H9 (cell line): ENCODE results near the gene SPIN1. TPM values are rescaled to one million over a fixed set of nuclear protein-coding genes. Genes with fewer than 3 reads are reported as not detected.

Experiments used
- DNase-seq: peaks from one replicate; pipeline ENCODE4 v3.0.0-alpha.2; 2017
- H2AFZ ChIP-seq: one replicate; pipeline ENCODE4 v1.6.1; 2013; ENCODE audit warnings: mild to moderate bottlenecking, low read length, control low read depth, moderate library complexity
- H2AK5ac ChIP-seq: 2 replicates; pipeline ENCODE4 v1.6.1; 2013; ENCODE audit warnings: low read length, control low read depth, mixed read lengths; ENCODE audit not compliant: insufficient read length
- H2BK120ac ChIP-seq: one replicate; pipeline ENCODE4 v1.6.1; 2013; ENCODE audit warnings: low read depth, mild to moderate bottlenecking, low read length, control low read depth, inconsistent platforms; ENCODE audit not compliant: poor library complexity, severe bottlenecking
- H2BK12ac ChIP-seq: 2 replicates; pipeline ENCODE4 v1.6.1; 2013; ENCODE audit warnings: low read length, control low read depth, mixed read lengths, low read depth; ENCODE audit not compliant: insufficient read length
- H2BK15ac ChIP-seq: 2 replicates; pipeline ENCODE4 v1.6.1; 2013; ENCODE audit warnings: low read depth, low read length, control low read depth
- H2BK20ac ChIP-seq: one replicate; pipeline ENCODE4 v1.6.1; 2013; ENCODE audit warnings: low read depth, mild to moderate bottlenecking, low read length, control low read depth, inconsistent platforms; ENCODE audit not compliant: poor library complexity, severe bottlenecking
- H2BK5ac ChIP-seq: 2 replicates; pipeline ENCODE4 v1.6.1; 2013; ENCODE audit warnings: low read length, control low read depth, mixed read lengths; ENCODE audit not compliant: insufficient read length
- H3K14ac ChIP-seq: 2 replicates; pipeline ENCODE4 v1.6.1; 2013; ENCODE audit warnings: low read length, control low read depth; ENCODE audit not compliant: insufficient read depth
- H3K18ac ChIP-seq: 2 replicates; pipeline ENCODE4 v1.6.1; 2013; ENCODE audit warnings: low read depth, mild to moderate bottlenecking, mixed read lengths, low read length, control low read depth; ENCODE audit not compliant: insufficient read length
- H3K23ac ChIP-seq: 2 replicates; pipeline ENCODE4 v1.6.1; 2013; ENCODE audit warnings: low read length, control low read depth, mixed read lengths, low read depth; ENCODE audit not compliant: insufficient read length
- H3K23me2 ChIP-seq: 2 replicates; pipeline ENCODE4 v1.6.1; 2013; ENCODE audit warnings: low read depth, mild to moderate bottlenecking, mixed read lengths, low read length, control low read depth; ENCODE audit not compliant: insufficient read length, poor library complexity, severe bottlenecking
- H3K27ac ChIP-seq: 2 replicates; pipeline ENCODE4 v1.5.1; 2013; ENCODE audit warnings: low read length, control low read depth, mixed read lengths, low read depth; ENCODE audit not compliant: insufficient read length
- H3K27me3 ChIP-seq: 2 replicates; pipeline ENCODE4 v1.6.1; 2013; ENCODE audit warnings: low read length, control low read depth, inconsistent platforms; ENCODE audit not compliant: insufficient read depth
- H3K4ac ChIP-seq: 2 replicates; pipeline ENCODE4 v1.6.1; 2013; ENCODE audit warnings: low read depth, mild to moderate bottlenecking, control low read depth, inconsistent platforms, low read length, moderate library complexity
- H3K4me1 ChIP-seq: 2 replicates; pipeline ENCODE4 v1.6.1; 2013; ENCODE audit warnings: low read length, control low read depth, inconsistent platforms; ENCODE audit not compliant: insufficient read depth
- H3K4me2 ChIP-seq: 2 replicates; pipeline ENCODE4 v1.6.1; 2013; ENCODE audit warnings: low read length, control low read depth, mixed read lengths; ENCODE audit not compliant: insufficient read length, insufficient read depth
- H3K56ac ChIP-seq: 2 replicates; pipeline ENCODE4 v1.6.1; 2013; ENCODE audit warnings: low read depth, mild to moderate bottlenecking, mixed read lengths, low read length, control low read depth; ENCODE audit not compliant: insufficient read length
- H3K79me1 ChIP-seq: 2 replicates; pipeline ENCODE4 v1.6.1; 2013; ENCODE audit warnings: low read depth, mild to moderate bottlenecking, moderate library complexity, low read length, control low read depth, inconsistent platforms; ENCODE audit not compliant: insufficient read depth, poor library complexity, severe bottlenecking
- H3K79me2 ChIP-seq: 2 replicates; pipeline ENCODE4 v1.6.1; 2013; ENCODE audit warnings: low read length, control low read depth, inconsistent platforms; ENCODE audit not compliant: insufficient read depth
- H3K9ac ChIP-seq: 2 replicates; pipeline ENCODE4 v1.6.1; 2013; ENCODE audit warnings: low read length, control low read depth, mixed read lengths; ENCODE audit not compliant: insufficient read length; ENCODE audit errors: extremely low read depth
- H3K9me3 ChIP-seq: one replicate; pipeline ENCODE4 v1.6.1; 2013; ENCODE audit warnings: low read depth, low read length, inconsistent platforms; ENCODE audit not compliant: control insufficient read depth
- H3T11ph ChIP-seq: one replicate; pipeline ENCODE4 v1.6.1; 2013; ENCODE audit warnings: mild to moderate bottlenecking, low read length, control low read depth, inconsistent platforms
- H4K20me1 ChIP-seq: one replicate; pipeline ENCODE4 v1.6.1; 2013; ENCODE audit not compliant: control insufficient read depth, insufficient read length, insufficient read depth
- H4K5ac ChIP-seq: 2 replicates; pipeline ENCODE4 v1.6.1; 2013; ENCODE audit warnings: low read depth, mild to moderate bottlenecking, mixed read lengths, low read length, control low read depth; ENCODE audit not compliant: insufficient read length
- H4K8ac ChIP-seq: replicated peaks from 2 replicates; pipeline ENCODE4 v1.6.1; 2013; ENCODE audit warnings: low read length, control low read depth, mixed read lengths, low read depth; ENCODE audit not compliant: insufficient read length
- H4K91ac ChIP-seq: 2 replicates; pipeline ENCODE4 v1.6.1; 2013; ENCODE audit warnings: low read depth, mild to moderate bottlenecking, moderate library complexity, mixed read lengths, low read length, control low read depth; ENCODE audit not compliant: insufficient read length
- H3K27ac Mint-ChIP-seq, 3 experiments: 2 replicates in 2 of 3; 3 replicates in 1 of 3; pipeline ENCODE4 v1.8.0; 2020 to 2021; ENCODE audit warnings: mixed read lengths in 3 of 3, mild to moderate bottlenecking in 1 of 3, moderate library complexity in 1 of 3
- H3K27me3 Mint-ChIP-seq: 2 replicates; pipeline ENCODE4 v1.8.0; 2021; ENCODE audit warnings: low read depth, mild to moderate bottlenecking, moderate library complexity, mixed read lengths
- H3K36me3 Mint-ChIP-seq, 3 experiments: 2 replicates in 2 of 3; 3 replicates in 1 of 3; pipeline ENCODE4 v1.8.0; 2020 to 2021; ENCODE audit warnings: low read depth in 3 of 3, mixed read lengths in 3 of 3; ENCODE audit not compliant: insufficient read depth in 1 of 3
- H3K4me1 Mint-ChIP-seq, 2 experiments: 2 replicates each; pipeline ENCODE4 v1.8.0; 2020; ENCODE audit warnings: mixed read lengths in 2 of 2
- H3K4me3 Mint-ChIP-seq, 2 experiments: 2 replicates in 1 of 2; 3 replicates in 1 of 2; pipeline ENCODE4 v1.8.0; 2020 to 2021; ENCODE audit warnings: mild to moderate bottlenecking in 2 of 2, mixed read lengths in 2 of 2, moderate library complexity in 1 of 2
- H3K9me3 Mint-ChIP-seq, 2 experiments: 2 replicates in 1 of 2; 3 replicates in 1 of 2; pipeline ENCODE4 v1.8.0; 2020; ENCODE audit warnings: mild to moderate bottlenecking in 2 of 2, mixed read lengths in 2 of 2, moderate library complexity in 1 of 2
- CTCF ChIP-seq: fragments of 200-600 bp; sonication (generic); conservative IDR thresholded peaks from 3 replicates; pipeline ENCODE4 v1.8.0; 2021; ENCODE audit warnings: antibody characterized with exemption, mild to moderate bottlenecking
- WGBS: extraction: QIAGEN DNeasy Blood & Tissue Kit; methylation state at CpG from one replicate; pipeline ENCODE4 v1.1.7; 2013; ENCODE audit warnings: missing lambda C conversion rate, low lambda C conversion rate, mixed read lengths; ENCODE audit not compliant: insufficient read length; ENCODE audit errors: extremely low coverage; 5-methylcytosine and 5-hydroxymethylcytosine counted together
- total RNA-seq: library from RNA; stranded (reverse); gene quantifications from 2 replicates; pipeline ENCODE4 v1.2.1, GENCODE V29; 2021

The SPIN1 gene
- total RNA-seq, 1 experiment from 2014 or later, result 136 TPM

GRCh38 chr9:88481933-88482332 is 93.7 kb downstream of the SPIN1 start:
- Histone ChIP-seq H4K91ac (no peak overlapping the region), H3K23me2 (no peaks in the 10 kb centered on the region), H2BK20ac (no peak overlapping the region), H2AFZ (no peak overlapping the region), H3K27me3 (no peaks in the 10 kb centered on the region), H3K14ac (no peak overlapping the region), H3K4me1 (no peaks in the 10 kb centered on the region), H2BK5ac (no peak overlapping the region), H3K9me3 (no peaks in the 10 kb centered on the region), H2BK15ac (no peak overlapping the region), H4K20me1 (no peaks in the 10 kb centered on the region), H3K79me1 (peaks cover 4% of the 10 kb centered on the region), H3K9ac (no peak overlapping the region), H2AK5ac (no peak overlapping the region), H3K4ac (no peak overlapping the region), H3T11ph (no peak overlapping the region), H3K27ac (no peak overlapping the region), H4K5ac (no peak overlapping the region), H4K8ac (no peak overlapping the region), H3K4me2 (no peak overlapping the region), H3K79me2 (no peaks in the 10 kb centered on the region), H3K56ac (no peak overlapping the region), H2BK12ac (no peak overlapping the region), H2BK120ac (no peak overlapping the region), H3K23ac (no peak overlapping the region), H3K18ac (no peak overlapping the region)
- Mint-ChIP-seq H3K4me1 (no peaks in the 10 kb centered on the region; a peak in 1 of 4 replicates), H3K27me3 (no peaks in the 10 kb centered on the region), H3K9me3 (no peaks in the 10 kb centered on the region), H3K36me3 (peaks cover 5 to 26% (median 12%) of the 10 kb centered on the region in 3 experiments; a peak in 6 of 7 replicates), H3K4me3 (no peak overlapping the region), H3K27ac (peak overlapping the region in 2 of 3 experiments; percentile 57 to 82; a peak in 3 of 7 replicates)
- TF ChIP-seq CTCF, result peak; percentile 25; the same call in 1 of the 3 replicates
- no peak for DNase-seq
- WGBS, result no CpG with 5 or more reads among the region's 4 CpGs
